ENCODE data around the gene EIPR1. TPM values are rescaled to one million over a fixed set of nuclear protein-coding genes. Genes with fewer than 3 reads are reported as not detected.

EIPR1 gene
- total and polyA plus RNA-seq, 2 experiments from 2014 or later: 17.4 to 46.3 TPM

DNA sequence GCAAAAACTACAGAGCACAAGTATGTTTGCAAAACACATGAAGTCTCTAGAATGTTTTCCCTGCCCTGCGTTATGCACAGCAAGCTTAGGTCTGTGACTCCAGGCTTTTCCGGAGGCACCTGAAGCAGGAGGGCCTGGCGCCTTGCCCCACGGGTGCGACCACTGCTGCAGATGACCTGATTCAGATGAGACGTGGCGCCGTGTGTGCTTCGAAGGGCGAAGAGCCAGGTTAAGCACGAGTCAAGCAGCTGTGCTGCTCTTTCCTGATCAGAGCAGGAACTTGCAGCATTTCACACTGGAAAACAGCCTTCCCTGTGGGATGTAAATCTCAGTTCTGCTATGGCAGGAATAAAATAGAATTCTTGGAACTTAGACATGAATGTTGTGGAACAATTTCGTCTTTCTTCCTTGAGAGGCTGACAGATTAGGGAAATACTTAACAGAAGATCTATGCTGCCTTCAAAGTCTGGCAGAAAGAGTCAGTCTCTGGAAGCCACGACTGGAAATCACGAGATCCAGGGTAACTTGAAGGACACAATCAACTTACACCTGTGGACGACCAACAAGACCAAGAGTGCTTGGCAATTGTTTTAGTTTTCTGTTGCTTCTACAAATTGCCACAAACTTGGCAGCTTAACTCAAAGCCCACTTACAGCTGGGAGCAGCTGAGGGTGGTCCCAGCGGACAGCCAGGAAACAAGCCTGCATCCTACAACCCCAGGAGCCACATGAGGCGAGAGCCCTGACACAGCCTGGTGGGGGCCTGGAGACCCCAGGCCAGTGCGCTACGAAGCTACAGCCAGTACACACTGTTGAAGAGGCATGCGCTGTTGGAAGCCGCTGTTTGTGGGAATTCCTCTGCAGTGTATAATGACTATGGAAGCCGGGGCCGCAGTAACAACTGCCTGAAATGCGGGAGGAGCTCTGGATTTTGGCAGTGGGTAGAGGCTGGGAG is 42.9 kb downstream of the EIPR1 start (continued):
- TF ChIP-seq, protein P1, sequence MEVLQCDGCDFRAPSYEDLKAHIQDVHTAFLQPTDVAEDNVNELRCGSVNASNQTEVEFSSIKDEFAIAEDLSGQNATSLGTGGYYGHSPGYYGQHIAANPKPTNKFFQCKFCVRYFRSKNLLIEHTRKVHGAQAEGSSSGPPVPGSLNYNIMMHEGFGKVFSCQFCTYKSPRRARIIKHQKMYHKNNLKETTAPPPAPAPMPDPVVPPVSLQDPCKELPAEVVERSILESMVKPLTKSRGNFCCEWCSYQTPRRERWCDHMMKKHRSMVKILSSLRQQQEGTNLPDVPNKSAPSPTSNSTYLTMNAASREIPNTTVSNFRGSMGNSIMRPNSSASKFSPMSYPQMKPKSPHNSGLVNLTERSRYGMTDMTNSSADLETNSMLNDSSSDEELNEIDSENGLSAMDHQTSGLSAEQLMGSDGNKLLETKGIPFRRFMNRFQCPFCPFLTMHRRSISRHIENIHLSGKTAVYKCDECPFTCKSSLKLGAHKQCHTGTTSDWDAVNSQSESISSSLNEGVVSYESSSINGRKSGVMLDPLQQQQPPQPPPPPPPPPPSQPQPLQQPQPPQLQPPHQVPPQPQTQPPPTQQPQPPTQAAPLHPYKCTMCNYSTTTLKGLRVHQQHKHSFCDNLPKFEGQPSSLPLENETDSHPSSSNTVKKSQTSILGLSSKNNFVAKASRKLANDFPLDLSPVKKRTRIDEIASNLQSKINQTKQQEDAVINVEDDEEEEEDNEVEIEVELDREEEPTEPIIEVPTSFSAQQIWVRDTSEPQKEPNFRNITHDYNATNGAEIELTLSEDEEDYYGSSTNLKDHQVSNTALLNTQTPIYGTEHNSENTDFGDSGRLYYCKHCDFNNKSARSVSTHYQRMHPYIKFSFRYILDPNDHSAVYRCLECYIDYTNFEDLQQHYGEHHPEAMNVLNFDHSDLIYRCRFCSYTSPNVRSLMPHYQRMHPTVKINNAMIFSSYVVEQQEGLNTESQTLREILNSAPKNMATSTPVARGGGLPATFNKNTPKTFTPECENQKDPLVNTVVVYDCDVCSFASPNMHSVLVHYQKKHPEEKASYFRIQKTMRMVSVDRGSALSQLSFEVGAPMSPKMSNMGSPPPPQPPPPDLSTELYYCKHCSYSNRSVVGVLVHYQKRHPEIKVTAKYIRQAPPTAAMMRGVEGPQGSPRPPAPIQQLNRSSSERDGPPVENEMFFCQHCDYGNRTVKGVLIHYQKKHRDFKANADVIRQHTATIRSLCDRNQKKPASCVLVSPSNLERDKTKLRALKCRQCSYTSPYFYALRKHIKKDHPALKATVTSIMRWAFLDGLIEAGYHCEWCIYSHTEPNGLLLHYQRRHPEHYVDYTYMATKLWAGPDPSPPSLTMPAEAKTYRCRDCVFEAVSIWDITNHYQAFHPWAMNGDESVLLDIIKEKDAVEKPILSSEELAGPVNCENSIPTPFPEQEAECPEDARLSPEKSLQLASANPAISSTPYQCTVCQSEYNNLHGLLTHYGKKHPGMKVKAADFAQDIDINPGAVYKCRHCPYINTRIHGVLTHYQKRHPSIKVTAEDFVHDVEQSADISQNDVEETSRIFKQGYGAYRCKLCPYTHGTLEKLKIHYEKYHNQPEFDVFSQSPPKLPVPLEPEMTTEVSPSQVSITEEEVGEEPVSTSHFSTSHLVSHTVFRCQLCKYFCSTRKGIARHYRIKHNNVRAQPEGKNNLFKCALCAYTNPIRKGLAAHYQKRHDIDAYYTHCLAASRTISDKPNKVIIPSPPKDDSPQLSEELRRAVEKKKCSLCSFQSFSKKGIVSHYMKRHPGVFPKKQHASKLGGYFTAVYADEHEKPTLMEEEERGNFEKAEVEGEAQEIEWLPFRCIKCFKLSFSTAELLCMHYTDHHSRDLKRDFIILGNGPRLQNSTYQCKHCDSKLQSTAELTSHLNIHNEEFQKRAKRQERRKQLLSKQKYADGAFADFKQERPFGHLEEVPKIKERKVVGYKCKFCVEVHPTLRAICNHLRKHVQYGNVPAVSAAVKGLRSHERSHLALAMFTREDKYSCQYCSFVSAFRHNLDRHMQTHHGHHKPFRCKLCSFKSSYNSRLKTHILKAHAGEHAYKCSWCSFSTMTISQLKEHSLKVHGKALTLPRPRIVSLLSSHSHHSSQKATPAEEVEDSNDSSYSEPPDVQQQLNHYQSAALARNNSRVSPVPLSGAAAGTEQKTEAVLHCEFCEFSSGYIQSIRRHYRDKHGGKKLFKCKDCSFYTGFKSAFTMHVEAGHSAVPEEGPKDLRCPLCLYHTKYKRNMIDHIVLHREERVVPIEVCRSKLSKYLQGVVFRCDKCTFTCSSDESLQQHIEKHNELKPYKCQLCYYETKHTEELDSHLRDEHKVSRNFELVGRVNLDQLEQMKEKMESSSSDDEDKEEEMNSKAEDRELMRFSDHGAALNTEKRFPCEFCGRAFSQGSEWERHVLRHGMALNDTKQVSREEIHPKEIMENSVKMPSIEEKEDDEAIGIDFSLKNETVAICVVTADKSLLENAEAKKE (CRISPR knock-in tag; IDR thresholded peaks at IDR 0.05): no peak
- TF ChIP-seq EZH2 (IDR thresholded peaks at IDR 0.05; ENCODE audit: low read depth, unreplicated experiment) (no peak), NANOG (IDR thresholded peaks at IDR 0.05; ENCODE audit: borderline replicate concordance) (no peak), CREB1 (CRISPR knock-in tag; IDR thresholded peaks at IDR 0.05; ENCODE audit: low read depth) (no peak)

DNA sequence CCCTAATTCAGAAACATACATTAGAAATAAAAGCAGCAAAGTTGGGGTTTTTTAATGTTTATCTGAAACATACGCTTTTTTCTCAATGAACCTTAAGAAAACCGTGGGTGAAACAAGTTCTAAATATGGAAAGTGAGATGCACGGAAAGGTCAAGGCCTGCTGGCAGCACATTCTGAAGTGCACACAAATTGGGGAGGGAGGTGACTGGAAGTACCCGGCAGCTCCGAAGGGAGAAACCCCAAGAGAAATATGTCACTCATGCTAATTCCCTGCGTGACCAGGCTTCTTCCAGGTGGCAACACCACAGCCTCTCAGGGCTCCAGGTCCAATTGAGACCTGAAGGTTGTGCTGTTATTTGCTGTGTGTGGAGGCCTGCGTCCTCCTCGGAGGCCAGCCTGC is 45.5 kb downstream of the EIPR1 start:
- no peaks in the 10 kb centered on the region for H3K79me2 ChIP-seq (replicated peaks; ENCODE audit: insufficient read depth)
- H3K9me2 ChIP-seq (ENCODE audit: insufficient read depth): no peaks in the 10 kb centered on the region
- Mint-ChIP-seq H3K9me3 (peaks cover 5% of the 10 kb centered on the region; the same call in 2 of the 3 replicates), H3K4me3 (no peak overlapping the region), H3K4me1 (no peaks in the 10 kb centered on the region; the same call in 2 of the 3 replicates), H3K27me3 (ENCODE audit: insufficient read depth, low read depth, poor library complexity) (no peaks in the 10 kb centered on the region), H3K27ac (no peak overlapping the region), H3K36me3 (ENCODE audit: low read depth) (peaks cover 55% of the 10 kb centered on the region)
- H4K20me1 ChIP-seq (replicated peaks; ENCODE audit: insufficient read depth): no peaks in the 10 kb centered on the region
- H3K27ac ChIP-seq (ENCODE audit: low read depth): no peak overlapping the region
- H3K4me2 ChIP-seq: no peak overlapping the region
- ATAC-seq (no peak), DNase-seq (ENCODE audit: low spot score) (no peak)
- no peak overlapping the region for H2AFZ ChIP-seq
- no peaks in the 10 kb centered on the region for H3K36me3 ChIP-seq (ENCODE audit: insufficient read depth)
- no peaks in the 10 kb centered on the region for H3F3A ChIP-seq (replicated peaks; ENCODE audit: low read depth)
- H3K4me1 ChIP-seq (ENCODE audit: insufficient read depth): no peaks in the 10 kb centered on the region
- no peak overlapping the region for H3K4me3 ChIP-seq
- no peaks in the 10 kb centered on the region for H3K27me3 ChIP-seq (ENCODE audit: insufficient read depth)
- no peak for TF ChIP-seq POLR2AphosphoS5 (IDR thresholded peaks at IDR 0.05; ENCODE audit: low read depth)
- TF ChIP-seq JUNB (IDR thresholded peaks at IDR 0.05; ENCODE audit: unreplicated experiment): no peak
- TF ChIP-seq EZH2phosphoT487 (IDR thresholded peaks at IDR 0.05; ENCODE audit: unreplicated experiment): no peak
- TF ChIP-seq, protein P2, sequence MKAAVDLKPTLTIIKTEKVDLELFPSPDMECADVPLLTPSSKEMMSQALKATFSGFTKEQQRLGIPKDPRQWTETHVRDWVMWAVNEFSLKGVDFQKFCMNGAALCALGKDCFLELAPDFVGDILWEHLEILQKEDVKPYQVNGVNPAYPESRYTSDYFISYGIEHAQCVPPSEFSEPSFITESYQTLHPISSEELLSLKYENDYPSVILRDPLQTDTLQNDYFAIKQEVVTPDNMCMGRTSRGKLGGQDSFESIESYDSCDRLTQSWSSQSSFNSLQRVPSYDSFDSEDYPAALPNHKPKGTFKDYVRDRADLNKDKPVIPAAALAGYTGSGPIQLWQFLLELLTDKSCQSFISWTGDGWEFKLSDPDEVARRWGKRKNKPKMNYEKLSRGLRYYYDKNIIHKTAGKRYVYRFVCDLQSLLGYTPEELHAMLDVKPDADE (IDR thresholded peaks at IDR 0.05): no peak
- no peak for TF ChIP-seq STAT1 (IDR thresholded peaks at IDR 0.05; ENCODE audit: unreplicated experiment)
- no peak for TF ChIP-seq NANOG (IDR thresholded peaks at IDR 0.05; ENCODE audit: borderline replicate concordance)
